Aorta (tissue), 5 donors: ENCODE data around the gene SGCA. TPM values are rescaled to one million over a fixed set of nuclear protein-coding genes. Genes with fewer than 3 reads are reported as not detected.

Experiments
- ATAC-seq: fragments of 200-7000 bp; cut with Tn5 transposase; one replicate; pipeline ENCODE4 v1.9.1; 2022; ENCODE audit warnings: moderate library complexity; ENCODE audit not compliant: low FRiP score
- DNase-seq, 2 donors: peaks; one replicate each; pipeline ENCODE4 v3.0.0-alpha.2; 2020
- H3K27ac ChIP-seq, 2 donors: one replicate each; pipeline ENCODE4 v1.5.1; 2013; ENCODE audit warnings: low read length in 2 of 2, mild to moderate bottlenecking in 2 of 2, moderate library complexity in 2 of 2, control low read depth in 1 of 2, inconsistent platforms in 1 of 2, low read depth in 1 of 2
- H3K27me3 ChIP-seq, 2 donors: one replicate each; pipeline ENCODE4 v1.6.1; 2013; ENCODE audit warnings: control low read depth in 1 of 2, low read length in 1 of 2, mild to moderate bottlenecking in 1 of 2, moderate library complexity in 1 of 2; ENCODE audit not compliant: insufficient read depth in 2 of 2, control insufficient read depth in 1 of 2
- H3K36me3 ChIP-seq, 2 donors: one replicate each; pipeline ENCODE4 v1.6.1; 2013; ENCODE audit warnings: control low read depth in 1 of 2, low read length in 1 of 2, mild to moderate bottlenecking in 1 of 2; ENCODE audit not compliant: insufficient read depth in 2 of 2, control insufficient read depth in 1 of 2
- H3K4me1 ChIP-seq, 2 donors: one replicate each; pipeline ENCODE4 v1.6.1; 2013; ENCODE audit warnings: low read length in 2 of 2, control low read depth in 1 of 2, mild to moderate bottlenecking in 1 of 2, moderate library complexity in 1 of 2; ENCODE audit not compliant: insufficient read depth in 2 of 2, control insufficient read depth in 1 of 2
- H3K4me3 ChIP-seq, 2 donors: one replicate each; pipeline ENCODE4 v1.5.1; 2013; ENCODE audit warnings: low read length in 2 of 2, control low read depth in 1 of 2, mild to moderate bottlenecking in 1 of 2
- H3K9me3 ChIP-seq: one replicate; pipeline ENCODE4 v1.6.1; 2013; ENCODE audit warnings: mild to moderate bottlenecking, low read length; ENCODE audit not compliant: control insufficient read depth
- WGBS, 2 donors: extraction: QIAGEN DNeasy Blood & Tissue Kit; methylation state at CpG; one replicate each; pipeline ENCODE4 v1.1.7; 2013; 5-methylcytosine and 5-hydroxymethylcytosine counted together
- intact Hi-C, 2 donors: fragments of 100-400 bp; cut with DNase I; formaldehyde crosslinking; loops; one replicate each; pipeline versions ENCODE4 v1.14.2 to v1.15.0; 2022
- polyA plus RNA-seq, 2 donors: library from polyadenylated mRNA; stranded (reverse); fragments of 200-250 nt; gene quantifications; one replicate each; pipeline ENCODE4 v1.2.3, GENCODE V29; 2013
- total RNA-seq, 2 donors: library from RNA; stranded (reverse); fragmentation: NEBNext Ultra II Directional; extraction: Animal tissue kit (Norgen Biotek cat#: 25700); gene quantifications; one replicate each; pipeline ENCODE4 v1.2.1, GENCODE V29; 2021
- donor health status: healthy with polysubstance abuse.
- donor health status: Bipolar disorder and iron deficiency.
- donor health status: DM: no; HTN: no; CAD: no.
- donor health status: DM: no; HTN: no; CAD: no.
- donor health status: DM: yes; HTN: yes; CAD: no.

The SGCA gene
- total and polyA plus RNA-seq, 4 donors, result 86.4 to 198 (median 92.2) TPM

DNA sequence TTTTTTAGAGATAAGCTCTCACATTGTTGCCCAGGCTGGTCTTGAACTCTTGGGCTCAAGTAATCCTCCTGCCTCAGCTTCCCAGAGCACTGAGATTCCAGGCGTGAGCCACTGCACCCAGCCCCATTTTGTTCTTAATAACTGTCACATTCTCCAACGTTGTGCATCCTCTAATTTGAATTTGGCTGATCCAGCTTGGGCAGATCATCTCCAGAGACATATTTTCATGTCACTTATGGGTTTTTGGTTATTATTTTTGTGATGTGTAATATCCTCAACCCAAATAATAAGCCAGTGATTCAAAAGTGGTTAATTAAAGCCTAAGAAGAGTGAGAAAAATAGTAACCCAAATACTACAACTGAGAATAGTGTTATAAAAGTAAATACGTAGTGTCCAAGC is 51.8 kb downstream of the SGCA start:
- ATAC-seq, result no peak
- no peak overlapping the region for H3K27ac ChIP-seq
- intact Hi-C loops, result no loop called here
- no peak for DNase-seq
- no peaks in the 10 kb centered on the region for H3K27me3 ChIP-seq
- peaks cover 6 to 9% of the 10 kb centered on the region in 2 donors for H3K4me1 ChIP-seq
- H3K9me3 ChIP-seq, result no peaks in the 10 kb centered on the region
- no peak overlapping the region for H3K4me3 ChIP-seq
- WGBS, 2 donors, result 33 to 35% methylated on average over 3 of the region's 3 CpGs
- no peaks in the 10 kb centered on the region for H3K36me3 ChIP-seq

DNA sequence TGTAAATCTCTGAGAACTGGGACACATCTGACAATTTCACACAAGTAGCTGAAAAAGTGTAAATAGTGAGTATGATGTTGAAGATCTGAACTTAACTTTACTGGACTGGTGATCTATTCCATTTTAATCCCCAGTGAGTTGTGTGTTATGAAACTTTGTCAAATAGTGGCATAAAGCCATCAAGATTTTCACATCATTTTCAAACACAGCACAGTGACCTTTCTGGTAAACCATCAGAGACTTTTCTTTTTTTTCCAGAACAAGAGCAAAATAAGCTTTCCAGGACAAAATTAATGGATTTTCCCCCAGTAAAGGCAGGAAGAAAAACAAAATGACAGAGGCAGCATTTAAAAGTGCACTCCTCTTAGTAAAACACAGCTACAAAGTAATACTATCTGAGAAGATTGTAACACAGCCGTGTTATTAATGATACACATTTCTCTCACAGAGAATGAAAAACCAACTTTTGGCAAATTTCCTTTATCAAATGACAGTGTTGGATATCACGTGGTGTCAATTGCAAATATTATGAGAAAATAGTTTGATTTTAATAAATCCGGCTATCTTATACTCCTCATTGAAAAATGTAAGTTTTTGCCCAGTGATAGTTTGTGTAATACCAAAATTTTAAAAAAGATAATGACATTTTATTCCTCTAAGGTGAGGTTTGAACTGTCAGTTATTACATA is 52.4 kb downstream of the SGCA start:
- 16 to 31% methylated on average over 3 of the region's 3 CpGs for WGBS, 2 donors
- H3K9me3 ChIP-seq, result no peaks in the 10 kb centered on the region
- peaks cover 6 to 9% of the 10 kb centered on the region in 2 donors for H3K4me1 ChIP-seq
- no peak overlapping the region for H3K27ac ChIP-seq
- DNase-seq, result no peak
- peak; percentile 67 for ATAC-seq
- H3K4me3 ChIP-seq, result no peak overlapping the region
- no peaks in the 10 kb centered on the region for H3K27me3 ChIP-seq
- intact Hi-C loops, result no loop called here
- no peaks in the 10 kb centered on the region for H3K36me3 ChIP-seq

DNA sequence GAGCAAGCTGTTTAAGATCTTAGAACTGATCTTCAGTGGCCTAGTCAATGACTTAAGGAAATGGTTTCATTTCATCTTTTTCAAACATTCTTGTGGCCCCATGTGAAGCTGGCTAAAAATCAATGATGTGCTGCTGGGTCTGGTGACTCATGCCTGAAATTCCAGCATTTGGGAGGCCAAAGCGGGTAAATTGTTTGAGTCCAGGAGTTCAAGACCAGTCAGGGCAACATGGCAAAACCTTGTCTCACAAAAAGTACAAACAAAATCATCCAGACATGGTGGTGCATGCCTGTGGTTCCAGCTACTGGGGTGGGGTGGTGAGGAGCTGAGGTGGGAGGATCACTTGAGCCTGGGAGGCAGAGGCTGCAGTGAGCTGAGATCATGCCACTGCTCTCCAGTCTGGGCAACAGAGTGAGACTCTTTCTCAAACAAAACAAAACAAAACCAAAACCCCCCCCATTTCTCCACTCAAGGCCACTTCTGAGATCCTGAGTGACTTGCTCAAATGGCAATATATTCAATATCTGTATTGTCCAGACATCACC is 53.0 kb downstream of the SGCA start:
- intact Hi-C loops, result no loop called here

DNA sequence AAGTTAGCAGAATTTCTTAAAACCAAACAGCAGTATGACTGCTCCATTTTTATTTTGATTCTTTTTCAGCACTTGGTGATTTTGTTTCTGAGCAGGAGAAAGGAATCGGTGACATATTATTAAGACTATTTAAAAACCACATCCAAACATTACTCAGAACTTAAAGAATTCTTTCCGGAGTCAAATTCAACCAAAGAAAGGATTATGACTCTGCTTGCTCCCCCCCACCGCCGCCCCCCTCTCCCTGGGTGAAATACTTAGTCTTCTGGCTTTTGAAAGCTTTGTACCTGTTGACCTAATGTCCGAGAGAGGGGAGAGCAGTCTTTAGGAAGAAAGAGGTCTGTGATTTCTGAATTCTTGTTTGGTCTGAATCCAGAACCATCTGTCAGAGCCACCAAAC is 53.5 kb downstream of the SGCA start:
- Histone ChIP-seq H3K9me3 (no peaks in the 10 kb centered on the region), H3K4me3 (no peak overlapping the region), H3K27ac (peak overlapping the region; percentile 80 to 93), H3K27me3 (no peaks in the 10 kb centered on the region), H3K36me3 (no peaks in the 10 kb centered on the region), H3K4me1 (peaks cover 6 to 9% of the 10 kb centered on the region in 2 donors)
- DNase-seq (no peak), ATAC-seq (no peak)
- 2 to 6% methylated on average over 5 of the region's 5 CpGs for WGBS, 2 donors
- intact Hi-C loops, result no loop called here

More for the DNA sequence above, 53.0 kb downstream of the SGCA start:
- 3 to 20% methylated on average over 1 of the region's 1 CpG for WGBS, 2 donors
- Histone ChIP-seq H3K4me3 (no peak overlapping the region), H3K27me3 (no peaks in the 10 kb centered on the region), H3K4me1 (peaks cover 6 to 9% of the 10 kb centered on the region in 2 donors), H3K27ac (peak overlapping the region in 1 of 2 donors; percentile 89), H3K9me3 (no peaks in the 10 kb centered on the region), H3K36me3 (no peaks in the 10 kb centered on the region)
- DNase-seq, result no peak
- ATAC-seq, result peak; percentile 31

DNA sequence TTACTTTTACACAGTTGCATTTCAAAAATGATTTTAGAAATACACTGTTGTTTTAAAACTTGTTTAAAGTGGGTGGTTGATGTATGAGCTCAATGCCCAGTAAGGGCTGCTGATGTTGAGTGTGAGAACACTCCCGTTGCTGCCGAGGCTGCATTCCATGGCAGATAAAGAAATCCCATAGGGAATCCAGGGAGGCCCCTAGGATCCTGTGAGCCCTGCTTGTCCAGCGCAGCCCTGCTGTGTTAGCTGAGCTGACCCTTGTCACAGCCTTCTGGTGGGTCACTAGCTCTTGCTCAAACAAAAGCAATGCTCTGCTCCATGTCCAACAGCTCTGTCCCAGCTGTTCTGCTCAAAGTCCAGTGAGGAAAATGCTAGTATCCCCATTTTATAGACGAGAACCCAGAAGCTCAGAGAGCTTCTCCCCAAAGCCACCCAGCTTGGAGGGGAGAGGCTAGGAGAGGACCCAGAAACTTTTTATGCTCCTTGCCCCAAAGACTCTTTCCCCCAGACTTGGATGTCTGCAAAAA is 54.2 kb downstream of the SGCA start:
- no peak for DNase-seq
- intact Hi-C loops, result no loop called here
- Histone ChIP-seq H3K27ac (peak overlapping the region; percentile 80 to 93), H3K4me1 (peaks cover 6 to 9% of the 10 kb centered on the region in 2 donors), H3K4me3 (no peak overlapping the region), H3K27me3 (no peaks in the 10 kb centered on the region), H3K9me3 (no peaks in the 10 kb centered on the region), H3K36me3 (no peaks in the 10 kb centered on the region)
- ATAC-seq, result no peak
- 10 to 11% methylated on average over 4 of the region's 4 CpGs for WGBS, 2 donors

DNA sequence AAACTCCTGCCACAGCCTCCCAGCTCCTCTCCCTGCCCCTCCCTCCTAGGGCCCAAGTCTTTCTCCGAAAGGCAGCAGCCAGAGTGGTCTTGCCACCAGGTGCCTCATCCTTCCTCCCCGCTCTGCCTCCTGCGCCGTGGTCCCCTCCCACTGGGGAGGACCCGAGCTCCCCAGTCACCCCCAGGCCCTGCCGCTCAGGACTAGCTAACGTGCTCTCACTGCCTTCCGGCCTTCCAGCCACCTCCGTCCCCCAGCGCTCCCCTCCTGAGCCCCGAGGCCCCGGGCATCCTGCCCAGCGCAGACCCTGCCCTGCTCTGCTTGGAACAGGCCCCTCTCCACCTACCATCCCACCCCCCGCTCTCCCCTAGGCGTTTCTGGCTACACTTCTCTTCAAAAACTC is 55.0 kb downstream of the SGCA start:
- Histone ChIP-seq H3K4me3 (no peak overlapping the region), H3K27ac (peak overlapping the region in 1 of 2 donors; percentile 93), H3K27me3 (no peaks in the 10 kb centered on the region), H3K4me1 (peaks cover 6 to 9% of the 10 kb centered on the region in 2 donors), H3K36me3 (no peaks in the 10 kb centered on the region), H3K9me3 (no peaks in the 10 kb centered on the region)
- DNase-seq (no peak), ATAC-seq (no peak)
- WGBS, 2 donors, result 34 to 62% methylated on average over 14 to 15 of the region's 15 CpGs
- intact Hi-C loops, result no loop called here

DNA sequence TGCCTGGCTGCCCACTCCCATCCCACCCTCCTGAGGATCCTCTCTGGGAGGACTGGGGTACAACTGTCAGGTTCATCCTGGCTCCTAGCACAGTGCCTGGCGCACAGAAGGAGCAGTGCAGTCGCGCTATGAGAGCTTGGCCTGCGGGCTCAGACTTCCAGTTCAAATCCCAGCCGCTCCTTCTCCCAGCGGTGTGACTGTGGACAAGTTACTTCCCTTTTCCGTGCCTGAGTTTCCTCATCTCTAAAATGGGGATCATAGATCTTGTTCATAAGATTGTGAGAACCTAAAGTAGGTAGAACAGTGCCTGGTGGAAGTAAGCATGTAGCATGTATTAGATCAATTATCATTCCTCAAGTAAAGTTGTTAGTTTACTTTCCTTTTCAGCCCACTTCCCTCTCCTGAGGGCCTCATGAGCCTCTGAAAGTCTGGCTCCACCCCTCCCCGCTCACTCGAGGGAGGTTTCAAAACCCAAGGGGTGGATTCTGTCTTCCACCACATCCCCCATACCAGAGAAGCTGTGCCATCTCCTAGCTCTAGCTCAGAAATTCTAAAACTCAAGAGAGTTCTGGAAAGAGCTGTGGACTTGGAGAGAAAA is 55.6 kb downstream of the SGCA start:
- no peak for DNase-seq

DNA sequence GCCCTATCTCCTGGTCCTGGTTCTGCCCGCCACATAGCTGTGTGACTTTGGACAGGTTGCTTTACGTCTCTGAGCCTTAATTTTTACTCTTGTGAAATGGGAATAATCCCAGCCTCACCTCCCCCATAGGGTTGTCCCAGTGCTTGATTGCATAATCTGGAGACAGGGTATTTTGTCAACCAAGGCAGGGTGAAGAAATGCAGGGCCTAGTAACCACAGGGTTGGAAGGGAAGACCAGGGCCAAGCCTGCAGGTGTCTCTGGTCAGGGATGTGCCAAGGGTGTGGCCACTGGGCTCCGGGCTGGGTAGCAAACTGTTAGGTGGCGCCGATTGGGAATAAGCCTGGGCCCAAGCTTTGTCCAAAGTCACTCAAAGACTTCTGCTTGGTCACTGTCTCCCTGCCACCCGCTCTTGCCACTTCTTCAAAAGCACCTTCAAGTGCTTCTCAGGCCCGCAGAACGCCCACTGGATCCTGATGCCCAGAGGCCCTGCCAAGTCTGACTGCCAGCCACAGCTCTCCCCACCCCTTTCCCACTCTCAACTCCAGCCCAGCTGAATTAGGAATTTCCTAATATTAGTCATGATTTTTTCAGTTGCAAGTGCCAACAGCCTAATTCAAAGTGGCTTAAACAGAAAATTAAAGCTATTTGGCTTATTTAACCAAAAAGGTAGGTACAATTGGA is 56.2 kb downstream of the SGCA start:
- DNase-seq, result peak; percentile 88 to 92
- Histone ChIP-seq H3K27ac (peak overlapping the region; percentile 71 to 99), H3K36me3 (no peaks in the 10 kb centered on the region), H3K27me3 (no peaks in the 10 kb centered on the region), H3K9me3 (no peaks in the 10 kb centered on the region), H3K4me3 (no peak overlapping the region), H3K4me1 (peaks cover 6 to 9% of the 10 kb centered on the region in 2 donors)
- intact Hi-C loops, result loop anchor here in 1 of 2 donors (2.0 kb wide), 1 partner anchor 21 kb away; the partner anchor contains the start of gene COL1A1
- peak; percentile 89 for ATAC-seq
- WGBS, 2 donors, result 8 to 14% methylated on average over 8 of the region's 8 CpGs

More for the DNA sequence above, 55.6 kb downstream of the SGCA start:
- Histone ChIP-seq H3K27ac (peak overlapping the region; percentile 71 to 99), H3K4me3 (no peak overlapping the region), H3K9me3 (no peaks in the 10 kb centered on the region), H3K4me1 (peaks cover 6 to 9% of the 10 kb centered on the region in 2 donors), H3K36me3 (no peaks in the 10 kb centered on the region), H3K27me3 (no peaks in the 10 kb centered on the region)
- ATAC-seq, result no peak
- intact Hi-C loops, result no loop called here
- WGBS, 2 donors, result 52 to 64% methylated on average over 9 of the region's 9 CpGs
